ENCODE results near the gene ABTB2.

The ABTB2 gene

DNA sequence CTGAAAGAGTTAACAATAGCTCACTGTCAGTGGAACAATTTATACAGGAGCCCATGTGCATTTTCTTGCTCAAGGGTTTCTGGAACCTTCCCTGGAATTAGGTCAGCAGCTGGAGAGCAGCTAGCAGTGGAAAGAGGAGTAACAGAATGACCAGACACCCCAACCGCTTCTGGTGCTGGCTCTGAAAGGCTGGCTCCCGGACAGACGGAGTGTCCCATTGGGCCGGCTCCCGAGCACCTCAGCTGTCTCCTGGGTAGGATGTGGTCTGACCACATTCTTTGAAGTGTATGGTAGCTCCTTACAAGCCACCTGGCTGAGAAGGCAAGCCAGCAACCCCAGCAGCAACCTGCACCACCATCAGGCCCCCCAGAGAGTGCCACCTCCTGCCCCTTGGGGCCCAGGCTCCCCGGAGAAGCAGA is 44.7 kb downstream of the ABTB2 start:
- no peak for DNase-seq

GRCh38 chr11:34311126-34311525 is 46.7 kb downstream of the ABTB2 start:
- DNase-seq = no peak

GRCh38 chr11:34309965-34310364 is 47.8 kb downstream of the ABTB2 start:
- no peak for DNase-seq

DNA sequence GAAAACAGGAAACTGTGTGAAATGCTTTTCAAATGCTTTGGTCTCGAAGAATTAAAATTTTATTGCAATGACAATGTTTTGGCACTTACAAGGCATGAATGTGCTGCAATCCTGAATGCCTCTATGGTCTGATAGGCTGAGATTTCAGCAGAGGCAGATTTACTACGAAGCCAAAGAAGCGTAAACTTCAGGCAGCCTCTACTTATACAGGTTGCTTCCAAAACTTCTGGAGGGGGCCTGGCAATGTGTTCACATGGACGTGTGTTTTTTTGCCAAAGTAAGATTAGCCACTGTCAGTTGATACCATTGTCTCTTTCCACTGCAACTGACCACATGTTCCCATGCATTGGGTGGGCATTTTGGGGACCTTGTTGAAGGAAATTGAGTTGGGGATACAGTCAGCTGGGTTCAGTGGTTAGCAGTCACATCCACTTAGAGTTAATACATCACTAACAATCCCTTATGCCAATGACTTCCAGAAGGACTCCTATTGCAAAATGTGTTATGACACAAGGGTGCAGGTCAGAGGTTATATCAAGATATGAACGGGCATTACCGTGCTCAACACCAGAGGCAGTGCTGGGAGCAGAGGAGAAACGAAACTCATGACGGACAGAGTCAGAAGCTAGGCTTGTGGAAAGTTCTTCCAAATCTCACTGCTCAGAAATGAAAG is 48.8 kb downstream of the ABTB2 start:
- no peak for DNase-seq

GRCh38 chr11:34308049-34308912 is 49.5 kb downstream of the ABTB2 start:
- DNase-seq = no peak

DNA sequence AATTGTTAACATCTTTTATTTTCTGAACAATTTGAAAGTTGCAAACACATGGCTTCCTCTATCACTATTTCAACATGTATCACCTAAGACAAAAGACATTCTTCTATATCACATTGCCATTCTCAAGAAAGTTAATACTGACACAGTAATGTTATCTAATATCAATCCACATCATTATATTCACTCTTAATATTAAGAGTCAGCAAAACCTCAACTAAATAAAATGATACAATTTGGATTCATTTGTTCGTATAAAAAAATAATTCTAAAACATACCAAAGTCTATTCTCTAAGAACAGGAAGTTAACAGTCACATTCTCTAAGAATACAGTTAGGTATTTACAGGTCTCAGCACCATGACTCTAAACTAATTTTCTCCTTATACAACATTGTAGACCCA is 52.0 kb downstream of the ABTB2 start:
- no peak for DNase-seq

- DNase-seq = no peak
These were observed 52.6 kb downstream of the ABTB2 start for GRCh38 chr11:34305193-34305592.

DNA sequence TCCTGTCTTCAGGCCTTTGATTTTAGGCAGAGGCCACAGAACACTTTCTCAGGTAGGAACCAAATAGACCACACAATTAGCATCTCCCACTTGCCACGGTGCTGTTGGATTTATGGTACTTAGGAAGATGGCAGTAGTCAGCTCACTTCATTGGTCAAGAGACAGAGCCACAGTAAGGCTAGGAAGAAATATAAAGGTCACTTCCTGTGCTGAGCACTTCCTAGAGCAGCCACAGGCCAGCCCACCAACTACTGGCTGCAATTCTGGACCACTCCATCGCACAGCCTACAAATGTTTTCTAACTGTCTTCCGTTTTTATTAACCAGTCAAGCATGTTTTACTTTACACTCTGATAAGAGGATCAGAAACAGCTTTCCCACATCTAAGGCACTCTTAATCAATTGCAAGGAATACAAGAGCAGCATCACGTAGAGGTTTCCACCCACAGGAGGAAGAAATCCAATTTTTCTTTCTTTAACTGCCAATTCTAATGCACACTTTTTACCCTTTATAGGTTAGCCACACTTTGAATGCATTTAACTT is 54.7 kb downstream of the ABTB2 start:
- no peak for DNase-seq

DNA sequence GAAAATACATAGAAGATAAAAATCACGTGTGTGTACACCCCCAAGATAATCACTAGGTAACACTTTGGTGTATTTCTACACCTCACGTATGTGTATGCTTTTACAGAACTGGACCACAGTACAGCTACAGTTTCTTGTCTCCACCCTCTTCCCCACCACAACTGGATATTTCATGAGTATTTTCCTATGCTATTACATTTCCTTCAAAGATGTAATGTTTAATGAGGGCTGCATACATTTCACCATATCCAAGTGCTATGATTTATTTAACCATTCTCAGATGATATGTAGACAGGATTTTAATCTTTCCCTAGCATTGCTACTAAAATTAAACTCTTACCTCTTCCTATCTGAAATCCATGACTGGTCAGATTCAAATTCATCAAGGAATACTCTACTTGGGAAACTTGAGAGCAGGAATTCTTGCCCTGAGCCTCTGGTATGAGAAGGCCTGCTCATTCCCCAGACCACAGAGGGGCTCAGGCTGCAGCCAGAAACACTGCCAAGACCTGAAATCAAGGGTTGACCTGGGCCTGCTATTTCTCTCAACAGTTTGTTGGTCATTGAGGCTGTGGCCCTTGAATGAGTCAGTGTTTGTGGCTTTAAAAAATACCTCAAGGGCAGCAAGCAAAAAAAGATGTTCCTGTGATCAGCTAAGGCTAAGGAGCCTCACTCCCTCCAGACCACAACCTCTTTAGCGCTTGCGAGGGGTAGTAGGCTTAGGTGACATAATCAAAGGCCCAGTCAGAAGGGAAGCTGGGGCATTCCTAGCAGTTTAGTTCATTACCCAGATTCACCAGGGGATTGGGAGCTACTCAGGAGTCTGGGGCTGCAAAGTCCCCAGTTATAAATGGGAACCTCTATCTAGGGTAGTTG is 55.5 kb downstream of the ABTB2 start:
- DNase-seq = peak in 1 of 2 experiments; percentile 68

- no peak for DNase-seq
These were observed 56.9 kb downstream of the ABTB2 start for GRCh38 chr11:34300926-34301295.

DNA sequence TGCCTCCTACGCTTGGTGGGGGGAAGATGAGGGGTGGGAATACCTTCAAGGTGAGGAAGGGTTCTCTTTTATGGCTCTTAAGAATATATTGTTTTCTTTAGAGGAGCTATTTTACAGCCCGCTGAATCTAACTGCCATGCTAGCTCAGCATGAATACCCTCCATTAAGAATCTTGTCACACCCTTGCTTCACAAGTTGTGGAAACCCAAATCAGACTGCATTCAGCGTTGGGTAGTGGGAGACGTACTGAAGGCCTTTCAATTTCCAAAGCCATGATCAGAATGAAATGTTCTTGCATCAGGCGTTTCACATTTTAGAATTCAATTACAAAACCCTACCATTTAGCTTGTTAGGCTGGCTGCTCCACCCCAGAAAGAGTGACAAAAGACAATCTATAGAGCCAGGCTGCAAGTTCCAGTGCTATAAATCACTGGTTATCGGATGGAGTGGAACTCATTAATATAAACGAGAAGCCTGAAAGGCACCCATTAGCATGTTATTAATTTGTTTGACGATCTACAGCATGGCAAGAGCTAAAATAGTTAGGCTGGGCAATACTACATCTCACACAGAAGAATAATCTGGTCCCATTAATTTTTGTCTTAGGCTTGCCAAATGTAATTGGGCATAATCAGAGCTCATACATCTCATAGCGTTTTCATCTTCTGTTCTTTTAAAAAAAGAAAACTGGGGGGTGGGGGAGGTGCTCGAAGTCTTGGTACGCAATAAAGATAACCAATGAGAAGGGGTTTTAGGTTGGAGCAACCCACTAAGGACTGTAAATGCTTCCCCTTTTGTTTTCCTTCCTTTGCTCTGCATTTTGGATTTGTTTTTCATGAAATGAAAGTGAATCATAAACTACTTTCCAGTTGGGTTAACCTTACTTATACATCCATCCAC is 57.5 kb downstream of the ABTB2 start:
- DNase-seq = no peak

DNA sequence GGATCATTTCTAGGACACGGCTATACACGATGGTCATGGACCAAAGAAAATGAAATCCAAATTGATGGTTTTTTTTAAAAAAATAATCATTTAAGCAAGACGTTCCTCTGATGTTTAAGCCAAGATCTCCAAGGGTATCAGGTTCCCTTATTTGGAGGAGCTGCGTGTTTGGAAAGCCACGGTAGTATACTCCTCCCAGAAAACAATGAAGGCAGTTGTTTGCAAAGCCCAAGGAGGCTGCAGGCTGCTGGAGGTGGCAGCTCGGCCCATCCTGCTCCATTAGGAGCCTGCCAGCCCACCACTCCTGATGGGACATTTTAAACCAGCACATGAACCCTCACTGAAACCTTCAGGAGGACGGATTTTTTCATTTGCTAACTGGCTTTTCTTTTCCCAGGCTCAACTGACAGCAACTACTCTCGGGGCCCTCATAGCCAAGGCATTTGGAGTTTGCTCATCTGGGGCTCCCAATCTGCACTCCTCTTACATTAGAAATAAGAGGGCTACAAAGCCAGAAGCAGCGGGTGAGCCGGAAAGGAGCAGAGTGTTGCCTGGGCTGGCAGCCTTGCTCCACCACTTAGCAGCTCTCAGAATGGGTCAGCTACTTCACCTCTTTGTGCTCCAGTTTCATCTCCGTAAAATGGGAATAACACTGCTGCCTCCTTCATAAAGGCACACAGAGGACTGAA is 58.4 kb downstream of the ABTB2 start:
- DNase-seq = no peak

DNA sequence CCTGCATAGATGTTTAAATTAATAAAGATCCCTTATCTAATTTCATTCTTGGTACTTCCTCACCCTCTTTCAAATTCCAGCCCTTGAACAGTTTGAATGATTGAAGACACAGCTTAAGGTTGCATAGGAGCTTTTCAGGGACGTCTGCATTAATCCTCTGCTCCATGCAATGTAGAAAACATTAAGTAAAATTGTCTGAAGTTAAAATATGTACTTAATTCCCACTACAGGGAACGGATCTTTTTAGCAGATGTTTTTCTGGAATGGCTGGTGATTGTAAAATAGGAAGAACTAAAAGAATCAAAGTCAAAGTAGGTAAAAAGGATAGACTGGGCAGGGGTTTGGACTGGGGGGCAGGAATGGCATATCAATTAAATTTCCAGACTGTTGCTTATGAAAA is 58.9 kb downstream of the ABTB2 start:
- DNase-seq = no peak

DNA sequence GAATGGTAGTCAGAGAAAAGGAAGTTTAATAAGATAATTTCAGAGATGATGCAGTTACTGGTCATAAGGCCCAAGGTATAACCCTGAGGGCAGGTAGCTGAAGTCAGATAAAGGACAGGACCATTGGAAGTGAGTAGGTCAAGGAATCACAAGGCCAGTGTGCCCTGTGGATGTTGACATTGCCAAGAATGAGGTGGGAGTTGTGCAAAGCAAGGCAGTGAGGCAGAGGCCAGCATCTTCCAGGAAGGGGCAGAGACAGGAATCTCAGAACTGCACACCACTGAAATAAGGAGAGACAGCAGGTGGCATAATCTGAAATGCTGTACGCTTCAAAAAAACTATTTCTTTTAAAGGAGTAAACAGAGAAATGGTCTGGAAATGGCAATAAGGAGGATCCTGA is 61.4 kb downstream of the ABTB2 start:
- no peak for DNase-seq

GRCh38 chr11:34292546-34292945 is 65.3 kb downstream of the ABTB2 start:
- no peak for DNase-seq

- no peak for DNase-seq
These were observed 65.7 kb downstream of the ABTB2 start for GRCh38 chr11:34292111-34292510.

GRCh38 chr11:34290926-34291325 is 66.9 kb downstream of the ABTB2 start:
- DNase-seq = no peak

DNA sequence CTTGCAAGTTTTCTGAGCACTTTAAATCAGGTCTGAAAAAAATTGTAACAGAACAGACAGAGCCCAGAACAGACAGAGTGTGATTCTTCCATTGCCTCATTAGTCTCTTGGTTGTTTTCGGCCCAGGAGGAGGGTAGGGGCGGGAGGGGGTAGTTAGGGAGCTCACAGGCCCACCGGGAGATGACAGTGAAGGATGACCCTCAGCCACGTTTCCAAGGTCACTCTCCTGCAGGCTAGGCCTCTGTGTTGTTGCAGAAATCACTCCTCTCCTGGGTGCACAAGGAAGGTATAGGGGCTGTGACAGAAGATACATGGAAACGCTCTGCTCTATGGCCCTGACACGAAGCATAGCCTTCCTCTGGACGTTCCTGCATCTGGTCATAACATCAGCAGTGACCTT is 69.3 kb downstream of the ABTB2 start:
- DNase-seq = no peak

- no peak for DNase-seq
These were observed 72.9 kb downstream of the ABTB2 start for GRCh38 chr11:34284811-34285481.

GRCh38 chr11:34284156-34284555 is 73.7 kb downstream of the ABTB2 start:
- DNase-seq = no peak

Measured in SW 1271 (cell line).